Keratinocyte (primary cell): ENCODE results near the gene EPHA2.

ENCODE experiments used
- EZH2 ChIP-seq: IDR thresholded peaks from one replicate; pipeline ENCODE4 v1.6.1; 2012; ENCODE audit warnings: inconsistent platforms, mild to moderate bottlenecking, low read length, moderate library complexity
- TF ChIP-seq, protein P1 (sequence below), 3 experiments: IDR thresholded peaks in 1 of 3; conservative IDR thresholded peaks in 1 of 3; optimal IDR thresholded peaks in 1 of 3; 2 replicates in 2 of 3; 3 replicates in 1 of 3; pipeline versions ENCODE3 to v1.5.1; 2011; ENCODE audit warnings: low read length in 3 of 3, mild to moderate bottlenecking in 3 of 3, moderate library complexity in 2 of 3, control low read depth in 1 of 3, inconsistent platforms in 1 of 3; ENCODE audit not compliant: insufficient read depth in 2 of 3; ENCODE audit errors: extremely low read depth in 1 of 3

- TF ChIP-seq EZH2: no peak
- TF ChIP-seq, protein P1, sequence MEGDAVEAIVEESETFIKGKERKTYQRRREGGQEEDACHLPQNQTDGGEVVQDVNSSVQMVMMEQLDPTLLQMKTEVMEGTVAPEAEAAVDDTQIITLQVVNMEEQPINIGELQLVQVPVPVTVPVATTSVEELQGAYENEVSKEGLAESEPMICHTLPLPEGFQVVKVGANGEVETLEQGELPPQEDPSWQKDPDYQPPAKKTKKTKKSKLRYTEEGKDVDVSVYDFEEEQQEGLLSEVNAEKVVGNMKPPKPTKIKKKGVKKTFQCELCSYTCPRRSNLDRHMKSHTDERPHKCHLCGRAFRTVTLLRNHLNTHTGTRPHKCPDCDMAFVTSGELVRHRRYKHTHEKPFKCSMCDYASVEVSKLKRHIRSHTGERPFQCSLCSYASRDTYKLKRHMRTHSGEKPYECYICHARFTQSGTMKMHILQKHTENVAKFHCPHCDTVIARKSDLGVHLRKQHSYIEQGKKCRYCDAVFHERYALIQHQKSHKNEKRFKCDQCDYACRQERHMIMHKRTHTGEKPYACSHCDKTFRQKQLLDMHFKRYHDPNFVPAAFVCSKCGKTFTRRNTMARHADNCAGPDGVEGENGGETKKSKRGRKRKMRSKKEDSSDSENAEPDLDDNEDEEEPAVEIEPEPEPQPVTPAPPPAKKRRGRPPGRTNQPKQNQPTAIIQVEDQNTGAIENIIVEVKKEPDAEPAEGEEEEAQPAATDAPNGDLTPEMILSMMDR (optimal IDR thresholded peaks at IDR 0.05 in 1 of 3, IDR thresholded peaks at IDR 0.05 in 1 of 3, conservative IDR thresholded peaks at IDR 0.05 in 1 of 3; ENCODE audit: extremely low read depth in 1 of 3, insufficient read depth in 2 of 3, low read length in 3 of 3): no peak
These were observed 27.3 kb upstream of the EPHA2 start for GRCh38 chr1:16183179-16183578.
